T-helper 1 cell (primary cell): ENCODE results near the gene TRMO.

Experiments used
- DNase-seq, 5 donors: peaks; one replicate each; pipeline ENCODE4 v3.0.0-alpha.2; 2012 to 2020

TRMO gene

DNA sequence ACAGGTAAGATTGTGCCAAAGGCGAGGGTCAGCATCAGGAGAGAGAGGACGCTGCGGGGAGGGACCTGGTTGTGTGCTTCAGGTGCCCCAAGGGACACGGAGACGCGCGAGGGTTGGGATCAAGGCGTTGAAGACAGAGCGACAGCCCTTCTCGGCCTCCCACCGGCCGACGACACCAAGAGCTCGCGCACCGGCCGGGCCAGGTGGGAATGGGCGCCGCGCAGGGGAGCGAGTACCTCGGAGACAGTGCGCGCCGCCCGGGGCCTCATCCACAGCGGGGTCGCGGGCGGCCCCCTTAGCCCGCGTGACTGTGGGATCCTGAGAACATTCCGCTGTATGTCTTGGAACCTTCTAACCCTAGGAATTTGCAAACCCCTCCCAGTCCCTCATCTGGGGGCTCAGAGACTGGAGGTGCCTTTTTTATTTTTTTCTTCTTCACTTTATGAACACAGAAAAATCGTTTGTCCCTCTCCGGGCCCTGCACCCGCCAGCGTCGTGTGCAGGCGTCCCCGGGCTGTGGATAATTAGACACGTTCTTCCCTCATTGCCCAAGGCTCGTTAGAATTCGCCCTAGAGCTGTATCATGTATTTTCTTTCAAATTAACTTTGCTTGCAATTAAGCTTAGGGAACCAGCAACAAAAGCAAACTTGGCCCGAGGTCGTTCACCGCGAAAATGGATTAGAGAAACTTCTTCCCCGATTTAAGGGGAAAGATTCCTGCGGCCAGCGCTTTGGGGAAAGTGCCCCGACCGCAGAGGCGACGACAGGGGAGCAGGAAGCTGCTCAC, 64.5 kb downstream of the TRMO start:
- DNase-seq = no peak

DNA sequence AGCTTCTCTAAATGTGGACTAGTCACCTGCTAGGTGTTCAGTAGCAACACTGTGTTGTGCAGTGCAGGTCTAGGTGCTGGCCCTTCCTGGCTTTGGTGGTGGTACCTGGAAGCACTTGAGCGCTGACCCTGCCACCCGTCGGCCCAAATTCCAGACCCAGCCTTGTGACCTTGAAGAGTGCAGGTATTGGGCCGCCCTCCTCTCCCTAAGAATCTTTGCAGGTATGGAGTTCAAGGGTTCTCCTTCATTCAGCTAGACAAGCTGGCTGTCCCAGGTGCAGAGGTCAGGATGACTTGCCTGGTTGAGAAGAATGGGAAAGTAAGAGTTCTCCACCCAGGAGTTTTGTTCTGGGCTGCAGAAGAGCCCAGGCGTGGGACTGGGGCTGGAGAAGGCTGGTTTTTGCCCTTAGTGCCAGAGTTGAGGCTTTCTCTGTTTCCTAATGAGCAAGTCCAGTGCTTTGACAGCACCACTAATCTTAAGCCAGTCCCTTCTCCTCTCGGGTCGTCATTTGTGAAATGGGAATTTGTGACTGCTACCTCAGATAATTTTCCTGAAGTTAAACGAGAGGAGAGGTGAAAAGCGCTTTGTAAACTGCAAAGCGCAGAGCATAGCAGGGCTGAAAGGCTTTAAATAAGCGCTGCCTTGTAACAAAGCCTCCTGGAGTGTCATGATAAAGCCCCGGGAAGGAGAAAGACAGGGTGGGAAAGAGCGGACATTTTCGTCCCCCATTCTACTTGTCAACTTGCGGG, 65.3 kb downstream of the TRMO start:
- no peak for DNase-seq

DNA sequence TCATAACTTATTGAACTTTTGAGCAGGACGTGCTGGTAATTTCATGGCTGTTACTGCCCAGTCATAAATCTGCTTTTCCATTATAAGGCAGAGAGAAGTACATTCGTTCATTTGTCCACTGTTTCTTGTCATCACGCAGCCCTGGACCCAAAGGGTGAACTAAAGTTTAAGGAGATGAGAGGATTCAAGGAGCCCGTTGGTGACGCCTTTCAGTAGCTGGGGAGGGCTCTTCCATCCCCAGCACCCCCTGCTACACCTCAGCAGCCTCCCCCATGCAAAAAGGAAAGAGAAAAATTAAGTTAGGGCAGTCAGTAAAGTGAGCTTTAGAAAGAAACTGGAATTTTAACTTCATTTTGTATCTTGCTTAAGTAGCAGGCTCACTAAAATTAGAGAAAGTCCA, 66.4 kb downstream of the TRMO start:
- DNase-seq = no peak

DNA sequence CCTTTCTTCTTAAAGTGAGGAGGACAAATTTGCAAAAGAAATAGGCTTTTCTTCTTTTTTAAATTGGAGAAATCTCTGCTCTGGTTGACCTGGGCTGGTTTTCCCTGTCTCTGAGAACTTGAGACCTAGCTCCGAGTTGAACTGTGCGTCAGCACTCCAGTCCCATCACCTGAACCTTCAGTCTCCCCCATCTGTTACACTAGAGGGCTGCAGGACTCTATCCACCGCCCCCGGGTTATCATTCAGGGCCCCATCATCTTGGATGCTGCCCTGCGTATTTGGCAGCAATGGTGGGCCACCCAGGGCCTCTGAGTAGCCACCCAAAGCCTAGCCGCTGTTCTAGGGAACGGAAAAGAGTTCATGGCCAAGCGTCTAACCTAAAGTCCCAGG, 66.8 kb downstream of the TRMO start:
- DNase-seq = no peak

DNA sequence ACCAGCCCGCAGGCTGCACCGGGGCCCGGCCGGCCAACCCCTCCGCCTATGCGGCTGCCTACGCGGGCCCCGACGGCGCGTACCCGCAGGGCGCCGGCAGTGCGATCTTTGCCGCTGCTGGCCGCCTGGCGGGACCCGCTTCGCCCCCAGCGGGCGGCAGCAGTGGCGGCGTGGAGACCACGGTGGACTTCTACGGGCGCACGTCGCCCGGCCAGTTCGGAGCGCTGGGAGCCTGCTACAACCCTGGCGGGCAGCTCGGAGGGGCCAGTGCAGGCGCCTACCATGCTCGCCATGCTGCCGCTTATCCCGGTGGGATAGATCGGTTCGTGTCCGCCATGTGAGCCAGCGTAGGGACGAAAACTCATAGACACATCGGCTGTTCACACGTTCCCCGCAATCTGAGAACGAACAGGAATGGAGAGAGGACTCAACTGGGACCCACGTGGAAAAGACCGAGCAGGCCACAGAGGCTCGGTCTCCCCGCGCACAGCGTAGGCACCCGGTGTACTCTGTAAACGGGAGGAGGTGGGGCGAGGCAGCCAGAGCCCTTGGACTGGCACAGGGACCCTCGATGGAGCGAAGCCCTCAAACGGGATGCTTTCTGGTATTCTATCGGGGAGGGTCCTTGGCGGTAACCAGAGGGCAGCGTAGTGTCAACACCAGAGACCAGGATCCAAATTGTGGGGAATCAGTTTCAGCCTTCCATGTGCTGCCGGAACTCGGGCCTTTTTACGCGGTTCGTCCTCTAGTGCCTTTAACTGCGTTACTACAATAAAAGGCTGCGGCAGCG, 67.4 kb downstream of the TRMO start:
- DNase-seq = no peak
